SK-MEL-5 (cell line): ENCODE data around the gene SFT2D1. TPM values are rescaled to one million over a fixed set of nuclear protein-coding genes. Genes with fewer than 3 reads are reported as not detected.
"Not testable (repeated sequence)": the region's sequence is repeated elsewhere in the genome, so short reads cannot be mapped to it uniquely, and the experiment has no call there.

ENCODE experiments used
- DNase-seq: peaks from one replicate; pipeline ENCODE4 v3.0.0-alpha.2; 2016; ENCODE audit warnings: low read depth, low spot score
- in situ Hi-C: cut with HindIII; loops from 2 replicates; pipeline ENCODE4 v1.10.0; 2016; ENCODE audit warnings: low sequenced_read_pairs, high pct_unique_total_duplicates, low pct_unique_long_range_greater_than_20kb
- total RNA-seq: library from RNA; depleted of rRNA; stranded (reverse); fragments of >200 nt; shearing (Covaris generic); gene quantifications from 2 replicates; pipeline ENCODE4 v1.2.3, GENCODE V29; 2014

SFT2D1 gene
- total RNA-seq, 1 experiment from 2014 or later = 46.3 TPM

- in situ Hi-C loops = no loop called here
- DNase-seq = no peak
These were observed 27.4 kb upstream of the SFT2D1 start for GRCh38 chr6:166369782-166370181.

- in situ Hi-C loops = no loop called here
These were observed 24.6 kb upstream of the SFT2D1 start for GRCh38 chr6:166366921-166367320.

GRCh38 chr6:166365806-166366205, 23.5 kb upstream of the SFT2D1 start:
- DNase-seq = no peak
- in situ Hi-C loops = no loop called here

More at GRCh38 chr6:166366921-166367320, 24.6 kb upstream of the SFT2D1 start:
- DNase-seq = no peak

- in situ Hi-C loops = no loop called here
These were observed 22.9 kb upstream of the SFT2D1 start for GRCh38 chr6:166365221-166365620.

GRCh38 chr6:166364456-166364855, 22.1 kb upstream of the SFT2D1 start:
- DNase-seq = peak; percentile 15
- in situ Hi-C loops = no loop called here

More at GRCh38 chr6:166365221-166365620, 22.9 kb upstream of the SFT2D1 start:
- no peak for DNase-seq

- in situ Hi-C loops, DNase-seq: not testable (repeated sequence)
These were observed 20.1 kb upstream of the SFT2D1 start for GRCh38 chr6:166362427-166362826.

GRCh38 chr6:166361077-166361429, 18.7 kb upstream of the SFT2D1 start:
- DNase-seq = no peak
- in situ Hi-C loops = no loop called here

- in situ Hi-C loops = no loop called here
- DNase-seq = no peak
These were observed 18.1 kb upstream of the SFT2D1 start for GRCh38 chr6:166360243-166361076.

- no peak for DNase-seq
- in situ Hi-C loops = no loop called here
These were observed 13.2 kb upstream of the SFT2D1 start for GRCh38 chr6:166355552-166355951.

- in situ Hi-C loops = no loop called here
- DNase-seq = no peak
These were observed 12.6 kb upstream of the SFT2D1 start for GRCh38 chr6:166354965-166355364.

GRCh38 chr6:166354143-166354542, 11.8 kb upstream of the SFT2D1 start:
- DNase-seq = no peak
- in situ Hi-C loops = no loop called here

- DNase-seq = no peak
- in situ Hi-C loops = no loop called here
These were observed 11.2 kb upstream of the SFT2D1 start for GRCh38 chr6:166353507-166353906.

- in situ Hi-C loops = no loop called here
- DNase-seq = no peak
These were observed 10.6 kb upstream of the SFT2D1 start for GRCh38 chr6:166352923-166353322.

- DNase-seq = peak; percentile 32
- in situ Hi-C loops = no loop called here
These were observed 9.5 kb upstream of the SFT2D1 start for GRCh38 chr6:166351715-166352285.

- DNase-seq = no peak
- in situ Hi-C loops = no loop called here
These were observed 6.1 kb upstream of the SFT2D1 start for GRCh38 chr6:166348305-166348949.

- in situ Hi-C loops = no loop called here
These were observed 4.6 kb upstream of the SFT2D1 start for GRCh38 chr6:166346965-166347364.

GRCh38 chr6:166346449-166346848, 4.1 kb upstream of the SFT2D1 start:
- in situ Hi-C loops = no loop called here
- no peak for DNase-seq

More at GRCh38 chr6:166346965-166347364, 4.6 kb upstream of the SFT2D1 start:
- DNase-seq = no peak

GRCh38 chr6:166345672-166346071, 3.3 kb upstream of the SFT2D1 start:
- DNase-seq, in situ Hi-C loops: not testable (repeated sequence)

- DNase-seq, in situ Hi-C loops: not testable (repeated sequence)
These were observed 2.6 kb upstream of the SFT2D1 start for GRCh38 chr6:166344921-166345320.
